HepG2 (cell line): Measurements from ENCODE around the gene ALG8. TPM values are rescaled to one million over a fixed set of nuclear protein-coding genes. Genes with fewer than 3 reads are reported as not detected.
A peak's percentile ranks its signal among the peaks of the same experiment; 100 is the strongest.

Source experiments
- ATAC-seq: fragments of 200-7000 bp; cut with Tn5 transposase; 3 replicates; pipeline ENCODE4 v1.9.1; 2020; ENCODE audit warnings: mild to moderate bottlenecking, moderate library complexity
- BruUV-seq: library from RNA; stranded (reverse); fragments of 400-500 nt; replicated peaks from 2 replicates; lab custom pipeline; 2021; lab: Mats Ljungman, UMichigan
- CTCF ChIA-PET: fragments of 300-600 bp; formaldehyde crosslinking; extraction: SDS; loops from one replicate; lab custom pipeline; 2021; ENCODE audit warnings: low total read pairs, inconsistent platforms, low intra/inter-chr PET ratio; lab: Yijun Ruan, JAX
- POLR2A ChIA-PET: fragments of 350-600 bp; sonication (Branson Sonifier 250); formaldehyde crosslinking; loops from one replicate; lab custom pipeline; 2020; ENCODE audit warnings: antibody characterized with exemption, inconsistent platforms; lab: Yijun Ruan, JAX
- DNase-seq: peaks from one replicate; pipeline ENCODE4 v3.0.0-alpha.2; 2015; ENCODE audit warnings: low spot score
- FAIRE-seq: peaks from 3 replicates; lab custom pipeline; 2011; peaks lifted over from hg19 to GRCh38; lab: Jason Lieb, UNC
- H2AFZ ChIP-seq: one replicate; pipeline ENCODE4 v1.6.1; 2011; ENCODE audit warnings: low read length, inconsistent platforms
- H3K27ac ChIP-seq: fragments of 300-600 bp; 3 replicates; pipeline ENCODE4 v1.8.0; 2011; ENCODE audit warnings: mixed run types, mild to moderate bottlenecking, mixed read lengths, low read length, inconsistent platforms; ENCODE audit not compliant: insufficient read depth; ENCODE audit errors: extremely low read length
- H3K27me3 ChIP-seq, 2 experiments: fragments of 200-600 bp in 1 of 2; 2 replicates in 1 of 2; 3 replicates in 1 of 2; pipeline versions ENCODE4 v1.6.0 to v1.8.0; 2011; ENCODE audit warnings: low read length in 2 of 2, mild to moderate bottlenecking in 2 of 2, moderate library complexity in 2 of 2, inconsistent platforms in 1 of 2; ENCODE audit not compliant: insufficient read depth in 2 of 2, control insufficient read depth in 1 of 2
- H3K36me3 ChIP-seq, 2 experiments: fragments of 200-600 bp in 1 of 2; replicated peaks in 1 of 2; 2 replicates in 1 of 2; 3 replicates in 1 of 2; pipeline versions ENCODE4 v1.5.1 to v1.8.0; 2011; ENCODE audit warnings: low read length in 2 of 2, inconsistent platforms in 1 of 2; ENCODE audit not compliant: insufficient read depth in 2 of 2, control insufficient read depth in 1 of 2
- H3K4me1 ChIP-seq: 2 replicates; pipeline ENCODE4 v1.5.1; 2012; ENCODE audit warnings: low read length, inconsistent platforms; ENCODE audit not compliant: insufficient read depth
- H3K4me2 ChIP-seq: 2 replicates; pipeline ENCODE4 v1.6.0; 2011; ENCODE audit warnings: low read depth, low read length, inconsistent platforms
- H3K4me3 ChIP-seq, 3 experiments: fragments of 200-600 bp in 1 of 3; sonication (generic), shearing (Covaris generic) in 1 of 3; replicated peaks in 1 of 3; 2 replicates each; pipeline ENCODE4 v1.5.1; 2011 to 2016; ENCODE audit warnings: low read length in 3 of 3, inconsistent platforms in 2 of 3, low read depth in 2 of 3, mild to moderate bottlenecking in 2 of 3, control low read depth in 1 of 3, mixed read lengths in 1 of 3; ENCODE audit not compliant: insufficient read depth in 1 of 3
- H3K79me2 ChIP-seq: one replicate; pipeline ENCODE4 v1.6.1; 2011; ENCODE audit warnings: low read length, inconsistent platforms; ENCODE audit not compliant: insufficient read depth
- H3K9ac ChIP-seq: 2 replicates; pipeline ENCODE4 v1.6.0; 2011; ENCODE audit warnings: mild to moderate bottlenecking, low read depth, low read length, inconsistent platforms; ENCODE audit not compliant: insufficient read depth
- H3K9me3 ChIP-seq: 2 replicates; pipeline ENCODE4 v1.5.1; 2012; ENCODE audit warnings: mild to moderate bottlenecking, low read length
- H4K20me1 ChIP-seq: 2 replicates; pipeline ENCODE4 v1.6.0; 2011; ENCODE audit warnings: inconsistent platforms, mild to moderate bottlenecking, low read length, moderate library complexity; ENCODE audit not compliant: insufficient read depth
- CEBPG ChIP-seq: IDR thresholded peaks from 2 replicates; pipeline ENCODE4 v1.6.1; 2016
- CHCHD3 ChIP-seq: sonication (generic); formaldehyde crosslinking; IDR thresholded peaks from 2 replicates; pipeline ENCODE4 v1.8.0; 2022; ENCODE audit warnings: mild to moderate bottlenecking, missing genetic modification reagents, moderate library complexity
- EED ChIP-seq: sonication (generic); formaldehyde crosslinking; IDR thresholded peaks from 2 replicates; pipeline ENCODE4 v1.5.0; 2020; ENCODE audit warnings: mild to moderate bottlenecking, missing genetic modification reagents
- FOXJ3 ChIP-seq: sonication (generic); formaldehyde crosslinking; IDR thresholded peaks from 2 replicates; pipeline ENCODE4 v1.4.0; 2020; ENCODE audit warnings: missing genetic modification reagents, mild to moderate bottlenecking, borderline replicate concordance
- GATAD2A ChIP-seq: IDR thresholded peaks from 2 replicates; pipeline ENCODE4 v1.6.1; 2016
- NR2F2 ChIP-seq: IDR thresholded peaks from 2 replicates; pipeline ENCODE4 v1.6.1; 2012; ENCODE audit warnings: low read depth, inconsistent platforms, borderline replicate concordance
- PCBP2 ChIP-seq: fragments of 200-400 bp; formaldehyde crosslinking; optimal IDR thresholded peaks from 2 replicates; pipeline ENCODE3; 2018; ENCODE audit warnings: low read length, low read depth; ENCODE audit not compliant: poor library complexity, severe bottlenecking
- SMC3 ChIP-seq: IDR thresholded peaks from 2 replicates; pipeline ENCODE4 v1.6.1; 2011; ENCODE audit warnings: low read length, improper control_type of control experiment
- SNAI1 ChIP-seq: sonication (generic); formaldehyde crosslinking; IDR thresholded peaks from 2 replicates; pipeline ENCODE4 v1.5.0; 2020; ENCODE audit warnings: mild to moderate bottlenecking, missing genetic modification reagents, borderline replicate concordance
- TOPORS ChIP-seq: sonication (generic); formaldehyde crosslinking; IDR thresholded peaks from 2 replicates; pipeline ENCODE4 v1.8.0; 2023; ENCODE audit warnings: mild to moderate bottlenecking, missing genetic modification reagents
- ZNF224 ChIP-seq: sonication (generic); formaldehyde crosslinking; IDR thresholded peaks from 2 replicates; pipeline ENCODE4 v1.5.0; 2020; ENCODE audit warnings: mild to moderate bottlenecking, missing genetic modification reagents
- ZNF232 ChIP-seq: sonication (generic); formaldehyde crosslinking; IDR thresholded peaks from 2 replicates; pipeline ENCODE4 v1.4.0; 2020; ENCODE audit warnings: missing genetic modification reagents, borderline replicate concordance
- ZNF260 ChIP-seq: sonication (generic); formaldehyde crosslinking; IDR thresholded peaks from 2 replicates; pipeline ENCODE4 v1.4.0; 2020; ENCODE audit warnings: missing genetic modification reagents, low read depth, mild to moderate bottlenecking, borderline replicate concordance
- ZNF44 ChIP-seq: sonication (generic); formaldehyde crosslinking; IDR thresholded peaks from 2 replicates; pipeline ENCODE4 v1.5.1; 2020; ENCODE audit warnings: mild to moderate bottlenecking, missing genetic modification reagents
- ZNF556 ChIP-seq: sonication (generic); formaldehyde crosslinking; IDR thresholded peaks from 2 replicates; pipeline ENCODE4 v1.4.0; 2020; ENCODE audit warnings: mild to moderate bottlenecking, missing genetic modification reagents, borderline replicate concordance
- ZNF644 ChIP-seq: IDR thresholded peaks from 2 replicates; pipeline ENCODE4 v1.6.1; 2016; ENCODE audit warnings: low read depth
- ZNF772 ChIP-seq: sonication (generic); formaldehyde crosslinking; IDR thresholded peaks from 2 replicates; pipeline ENCODE4 v1.5.0; 2020; ENCODE audit warnings: mild to moderate bottlenecking, missing genetic modification reagents
- ZSCAN21 ChIP-seq: sonication (generic); formaldehyde crosslinking; IDR thresholded peaks from 2 replicates; pipeline ENCODE4 v1.8.0; 2022; ENCODE audit warnings: mild to moderate bottlenecking, missing genetic modification reagents, moderate library complexity, borderline replicate concordance
- WGBS: methylation state at CpG from one replicate; pipeline ENCODE4 v1.1.6; 2017; ENCODE audit warnings: low lambda C conversion rate; 5-methylcytosine and 5-hydroxymethylcytosine counted together
- in situ Hi-C: cut with HindIII; loops from 2 replicates; pipeline ENCODE4 v1.10.0; 2017; ENCODE audit warnings: low pct_unique_long_range_greater_than_20kb; ENCODE audit not compliant: extremely low pct_ligation_motif_present
- intact Hi-C: fragments of 100-400 bp; cut with micrococcal nuclease; formaldehyde crosslinking; loops from one replicate; pipeline ENCODE4 v1.10.0; 2022; ENCODE audit not compliant: unreplicated experiment
- polyA plus RNA-seq, 8 experiments: library from polyadenylated mRNA; depleted of rRNA in 3 of 8; stranded (reverse) in 7 of 8; unstranded in 1 of 8; fragments of >200 nt; fragmentation: Illumina TruSeq in 4 of 8; extraction: Trizol in 4 of 8; gene quantifications; 2 replicates each; pipeline versions ENCODE4 v1.2.1 to v1.2.3, GENCODE V29; 2011 to 2016; ENCODE audit warnings: low read depth in 4 of 8, missing spikeins in 1 of 8, mixed read lengths in 1 of 8; ENCODE audit not compliant: insufficient read depth in 1 of 8
- total RNA-seq, 5 experiments: library from RNA; depleted of rRNA; stranded (reverse); fragments of >200 nt; fragmentation: Illumina TruSeq; extraction: Trizol; gene quantifications; 2 replicates each; pipeline ENCODE4 v1.2.3, GENCODE V29; 2016; ENCODE audit warnings: low read depth in 1 of 5
- TF ChIP-seq, protein P1 (sequence below): sonication (generic); IDR thresholded peaks from 2 replicates; pipeline ENCODE4 v1.6.1; 2016; ENCODE audit warnings: low read depth, borderline replicate concordance
- TF ChIP-seq, protein P2 (sequence below): IDR thresholded peaks from 2 replicates; pipeline ENCODE4 v1.6.1; 2016
- TF ChIP-seq, protein P3 (sequence below): sonication (generic); formaldehyde crosslinking; IDR thresholded peaks from 2 replicates; pipeline ENCODE4 v1.4.0; 2020; ENCODE audit warnings: missing genetic modification reagents
- TF ChIP-seq, protein P4 (sequence below): sonication (generic); formaldehyde crosslinking; IDR thresholded peaks from 2 replicates; pipeline ENCODE4 v1.8.1; 2023; ENCODE audit warnings: mild to moderate bottlenecking, missing genetic modification reagents, borderline replicate concordance
- TF ChIP-seq, protein P5 (sequence below): sonication (generic); formaldehyde crosslinking; IDR thresholded peaks from 2 replicates; pipeline ENCODE4 v1.4.0; 2020; ENCODE audit warnings: low read depth, mild to moderate bottlenecking, missing genetic modification reagents

Gene ALG8
- total and polyA plus RNA-seq, 2 of the 13 experiments (the other 11 are each of a cell fraction or from before 2014, with no cell fraction given), result 75.8 to 88.0 TPM

DNA sequence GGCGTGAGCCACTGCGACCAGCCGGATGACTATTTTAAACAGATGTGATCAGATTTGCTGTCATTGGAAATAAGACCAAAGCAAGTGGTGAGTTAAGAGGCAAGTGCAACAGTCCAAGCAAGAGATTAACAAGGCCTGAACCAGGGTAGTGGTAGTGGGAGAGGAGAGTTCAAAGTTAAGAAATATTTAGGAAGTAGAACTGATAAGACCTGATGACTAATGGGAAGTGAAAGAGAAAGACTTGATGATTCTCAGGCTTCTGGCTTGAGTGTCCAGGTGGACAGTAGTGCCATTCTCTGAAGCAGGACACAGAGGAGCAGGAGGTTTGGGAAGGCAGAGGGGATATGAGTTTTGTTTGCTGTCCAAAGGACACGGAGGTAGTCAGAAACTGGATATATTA, 67.0 kb downstream of the ALG8 start (continued):
- TF ChIP-seq ZNF644 (CRISPR knock-in tag) (peak; percentile 30; the same call in 1 of the 2 replicates), ZNF232 (CRISPR knock-in tag) (no peak), EED (no peak), GATAD2A (CRISPR knock-in tag) (peak; percentile 72)
- TF ChIP-seq, protein P1, sequence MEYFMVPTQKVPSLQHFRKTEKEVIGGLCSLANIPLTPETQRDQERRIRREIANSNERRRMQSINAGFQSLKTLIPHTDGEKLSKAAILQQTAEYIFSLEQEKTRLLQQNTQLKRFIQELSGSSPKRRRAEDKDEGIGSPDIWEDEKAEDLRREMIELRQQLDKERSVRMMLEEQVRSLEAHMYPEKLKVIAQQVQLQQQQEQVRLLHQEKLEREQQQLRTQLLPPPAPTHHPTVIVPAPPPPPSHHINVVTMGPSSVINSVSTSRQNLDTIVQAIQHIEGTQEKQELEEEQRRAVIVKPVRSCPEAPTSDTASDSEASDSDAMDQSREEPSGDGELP, result no peak
- TF ChIP-seq, protein P2, sequence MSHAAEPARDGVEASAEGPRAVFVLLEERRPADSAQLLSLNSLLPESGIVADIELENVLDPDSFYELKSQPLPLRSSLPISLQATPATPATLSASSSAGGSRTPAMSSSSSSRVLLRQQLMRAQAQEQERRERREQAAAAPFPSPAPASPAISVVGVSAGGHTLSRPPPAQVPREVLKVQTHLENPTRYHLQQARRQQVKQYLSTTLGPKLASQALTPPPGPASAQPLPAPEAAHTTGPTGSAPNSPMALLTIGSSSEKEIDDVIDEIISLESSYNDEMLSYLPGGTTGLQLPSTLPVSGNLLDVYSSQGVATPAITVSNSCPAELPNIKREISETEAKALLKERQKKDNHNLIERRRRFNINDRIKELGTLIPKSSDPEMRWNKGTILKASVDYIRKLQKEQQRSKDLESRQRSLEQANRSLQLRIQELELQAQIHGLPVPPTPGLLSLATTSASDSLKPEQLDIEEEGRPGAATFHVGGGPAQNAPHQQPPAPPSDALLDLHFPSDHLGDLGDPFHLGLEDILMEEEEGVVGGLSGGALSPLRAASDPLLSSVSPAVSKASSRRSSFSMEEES (CRISPR knock-in tag), result no peak
- TF ChIP-seq, protein P3, sequence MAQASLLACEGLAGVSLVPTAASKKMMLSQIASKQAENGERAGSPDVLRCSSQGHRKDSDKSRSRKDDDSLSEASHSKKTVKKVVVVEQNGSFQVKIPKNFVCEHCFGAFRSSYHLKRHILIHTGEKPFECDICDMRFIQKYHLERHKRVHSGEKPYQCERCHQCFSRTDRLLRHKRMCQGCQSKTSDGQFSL (CRISPR knock-in tag), result no peak

DNA sequence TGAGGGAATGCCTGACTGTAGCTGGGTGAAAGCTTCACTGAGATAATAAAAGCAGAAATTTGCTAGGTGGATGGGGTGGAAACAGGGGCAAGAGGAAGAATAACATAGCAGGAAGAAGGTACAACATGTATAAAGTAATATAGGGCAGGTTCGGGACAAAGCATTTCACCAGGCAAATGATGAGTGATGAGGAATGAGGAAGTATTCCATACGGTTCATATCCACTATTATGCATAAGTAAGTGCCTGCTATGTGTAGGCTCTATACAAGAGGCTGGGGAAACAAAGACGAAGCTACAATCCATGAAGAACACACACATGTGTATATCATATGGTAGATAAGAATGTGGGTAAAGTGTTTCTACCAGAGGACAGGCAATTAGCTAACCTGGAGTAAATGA, 67.7 kb downstream of the ALG8 start:
- H3K9me3 ChIP-seq, result no peaks in the 10 kb centered on the region
- DNase-seq (no peak), FAIRE-seq (no peak), ATAC-seq (no peak)
- H3K27ac ChIP-seq, result no peak overlapping the region
- H3K9ac ChIP-seq, result no peak overlapping the region
- intact Hi-C loops (no loop called here), in situ Hi-C loops (no loop called here)
- ChIA-PET POLR2A (interaction anchor here (0.8 to 2.1 kb wide), 2 partner anchors 9 to 11 kb away, joined by 5 to 6 read pairs; no protein-coding TSS in a partner anchor), CTCF (no interaction called here)
- no peak overlapping the region for H2AFZ ChIP-seq
- no peaks in the 10 kb centered on the region for H3K27me3 ChIP-seq
- no peak overlapping the region for H3K4me2 ChIP-seq
- peaks cover 47% of the 10 kb centered on the region for H3K4me1 ChIP-seq
- no peak for TF ChIP-seq PCBP2
- TF ChIP-seq ZNF224, result no peak
- TF ChIP-seq CEBPG, result no peak
- TF ChIP-seq ZSCAN21 (CRISPR knock-in tag), result no peak
- no peak for TF ChIP-seq SNAI1
- TF ChIP-seq TOPORS (CRISPR knock-in tag), result no peak
- no peak for TF ChIP-seq CHCHD3 (CRISPR knock-in tag)
- no peak for TF ChIP-seq ZNF260
- TF ChIP-seq, protein P4, sequence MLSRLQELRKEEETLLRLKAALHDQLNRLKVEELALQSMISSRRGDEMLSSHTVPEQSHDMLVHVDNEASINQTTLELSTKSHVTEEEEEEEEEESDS (CRISPR knock-in tag), result no peak
- no peak for TF ChIP-seq FOXJ3 (CRISPR knock-in tag)
- TF ChIP-seq, protein P5, sequence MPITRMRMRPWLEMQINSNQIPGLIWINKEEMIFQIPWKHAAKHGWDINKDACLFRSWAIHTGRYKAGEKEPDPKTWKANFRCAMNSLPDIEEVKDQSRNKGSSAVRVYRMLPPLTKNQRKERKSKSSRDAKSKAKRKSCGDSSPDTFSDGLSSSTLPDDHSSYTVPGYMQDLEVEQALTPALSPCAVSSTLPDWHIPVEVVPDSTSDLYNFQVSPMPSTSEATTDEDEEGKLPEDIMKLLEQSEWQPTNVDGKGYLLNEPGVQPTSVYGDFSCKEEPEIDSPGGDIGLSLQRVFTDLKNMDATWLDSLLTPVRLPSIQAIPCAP (CRISPR knock-in tag), result no peak
- TF ChIP-seq ZNF556 (CRISPR knock-in tag), result no peak
- TF ChIP-seq ZNF772 (CRISPR knock-in tag), result no peak
- TF ChIP-seq SMC3, result no peak
- no peak for TF ChIP-seq ZNF44 (CRISPR knock-in tag)
- TF ChIP-seq NR2F2, result no peak
- H3K79me2 ChIP-seq, result peaks cover 62% of the 10 kb centered on the region
- peaks cover 12 to 62% of the 10 kb centered on the region in 2 experiments for H3K36me3 ChIP-seq
- no peak overlapping the region for H3K4me3 ChIP-seq
- peaks cover 22% of the 10 kb centered on the region for H4K20me1 ChIP-seq
- no TSS peak for BruUV-seq
- WGBS, result 94% methylated on average over 3 of the region's 3 CpGs
